GOT3 (cell line): ENCODE data around the gene SYTL2.
"Not testable (repeated sequence)": the region's sequence is repeated elsewhere in the genome, so short reads cannot be mapped to it uniquely, and the experiment has no call there.

Source experiments
- DNase-seq: peaks from one replicate; lab custom pipeline; 2025; ENCODE audit warnings: mixed read lengths; lab: John Stamatoyannopoulos, UW

Gene SYTL2

DNA sequence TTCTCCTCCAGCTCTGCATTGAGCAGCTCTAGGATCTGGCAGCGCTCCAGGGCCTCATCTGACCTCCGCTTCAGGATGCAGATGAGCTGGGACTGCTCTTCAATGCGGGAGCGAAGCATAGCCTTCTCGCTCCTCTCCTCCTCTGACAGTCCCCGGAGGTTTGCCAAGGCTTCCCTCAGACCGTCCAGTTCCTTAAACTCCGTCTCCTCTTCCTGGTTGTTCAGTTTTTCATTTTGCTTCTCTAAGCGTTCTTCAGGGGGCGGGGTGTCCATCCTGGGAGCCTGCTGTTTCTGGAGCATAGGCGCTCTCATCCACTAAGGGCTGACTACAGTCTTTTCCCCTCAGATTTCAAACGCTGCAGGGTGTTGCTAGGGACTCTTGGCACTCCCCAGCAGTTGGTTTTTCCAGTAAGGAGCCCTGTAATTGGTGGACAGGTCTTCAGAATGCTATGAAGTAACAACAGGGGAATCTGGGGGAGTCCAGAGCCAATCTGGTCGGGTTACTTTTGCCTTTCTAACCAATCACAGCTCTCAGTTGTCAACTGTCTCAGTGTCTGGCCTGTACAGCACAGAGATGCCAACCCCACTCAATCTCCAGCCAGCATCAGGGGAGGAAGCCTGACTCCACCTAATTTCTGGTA is 125.0 kb downstream of the SYTL2 start, which contains the start of gene CCDC89:
TSS of gene CCDC89 (minus strand) at position 376 of the 640 bp plus-strand sequence. CDS start at position 311, 65 bp downstream.
- peak; percentile 34 for DNase-seq

DNA sequence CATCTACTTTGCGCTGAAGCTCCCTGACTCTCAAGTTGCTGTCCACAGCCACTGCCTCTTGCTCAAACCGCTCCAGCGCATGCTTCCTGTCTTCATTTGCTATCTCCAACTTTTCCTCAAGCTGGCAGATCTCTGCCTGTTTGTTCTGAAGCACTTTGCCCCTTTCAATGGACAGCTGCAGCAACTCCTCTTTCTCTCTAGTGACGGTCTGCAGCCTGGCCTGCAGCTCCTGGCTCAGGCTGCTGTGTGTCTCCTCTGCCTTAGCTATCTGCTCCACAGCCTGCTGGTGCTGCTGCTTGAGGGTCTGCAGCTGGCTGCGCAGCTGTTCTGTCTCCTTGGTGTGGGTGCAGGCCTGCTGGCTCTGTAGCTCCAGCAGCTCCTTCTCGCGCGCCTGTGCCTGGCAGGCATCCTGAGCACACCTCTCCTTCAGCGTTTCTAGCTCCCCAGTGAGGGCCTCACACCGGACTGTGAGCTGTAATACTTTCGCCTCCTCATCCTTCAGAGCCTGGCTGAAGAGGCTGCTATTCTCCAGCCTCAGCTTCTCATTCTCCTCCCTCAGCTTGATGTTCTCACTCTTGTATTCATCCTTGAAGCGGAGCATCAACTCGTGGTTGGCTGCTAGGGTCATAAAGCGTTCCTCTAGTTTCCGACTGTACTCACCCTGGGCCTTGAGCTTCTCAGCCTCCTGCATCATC is 125.7 kb downstream of the SYTL2 start:
- no peak for DNase-seq

DNA sequence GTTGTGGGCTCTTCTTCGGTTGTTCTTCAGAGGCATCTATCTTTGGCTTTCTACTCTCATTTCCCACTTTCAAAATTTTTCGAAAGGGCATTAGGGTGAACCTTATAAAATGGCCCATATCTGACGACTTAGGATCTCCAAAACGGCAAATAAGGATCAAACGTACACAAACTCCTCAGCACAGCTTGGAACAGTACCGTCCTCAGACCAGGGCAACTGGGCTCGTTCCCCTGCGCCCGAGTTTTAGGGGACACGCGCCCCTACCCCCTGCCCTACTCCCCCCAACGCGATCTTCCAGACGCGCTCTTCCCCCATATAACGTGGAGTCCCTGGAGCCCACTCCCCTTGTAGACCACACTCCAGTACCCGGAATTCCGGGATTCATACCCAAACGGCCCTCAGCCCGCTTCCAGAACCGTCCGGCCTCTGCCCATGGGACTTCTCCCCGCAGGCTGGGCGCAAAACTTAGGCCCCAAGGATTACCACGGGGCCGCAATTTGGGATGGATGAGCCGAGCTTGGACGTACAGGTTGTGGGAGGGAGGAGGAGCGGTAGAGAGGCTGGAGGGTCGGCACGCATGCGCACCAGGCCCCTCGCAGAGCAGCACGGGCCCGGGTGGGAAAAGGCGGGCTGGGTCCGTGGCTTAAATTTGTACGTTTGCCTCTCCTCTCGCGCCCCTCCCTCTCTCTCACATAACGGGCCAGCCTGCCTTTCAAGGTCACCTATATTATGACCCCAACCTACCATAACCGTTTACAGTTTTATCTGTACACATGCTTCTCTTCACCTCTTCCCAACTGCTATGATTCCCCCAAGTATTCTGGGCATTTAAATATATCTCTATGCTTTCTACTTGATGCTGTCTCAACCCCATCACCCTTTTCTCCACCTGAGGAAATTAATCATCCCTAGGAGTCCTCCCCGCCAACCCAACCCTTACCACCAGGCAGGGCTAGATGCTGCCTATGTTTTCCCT is 128.3 kb downstream of the SYTL2 start:
- peak; percentile 1 for DNase-seq

DNA sequence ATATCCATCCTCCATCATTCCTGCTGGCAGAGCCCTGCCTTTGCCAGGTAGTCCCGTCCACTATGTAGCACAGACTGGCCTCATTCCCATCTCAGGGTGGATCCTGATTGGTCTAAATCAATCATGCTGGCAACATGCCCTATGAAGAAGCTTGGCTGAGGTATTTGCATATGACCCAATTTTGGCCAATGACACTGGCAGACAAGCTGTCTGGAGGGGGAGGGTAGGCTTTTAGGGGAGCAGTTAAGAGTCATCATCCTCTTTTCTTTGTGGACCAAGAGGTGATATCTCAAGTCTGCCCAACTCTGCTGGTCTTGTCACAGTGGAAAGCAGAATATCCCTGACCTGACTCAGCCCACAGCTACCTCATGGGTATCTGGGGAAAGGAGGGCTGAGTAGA is 130.0 kb downstream of the SYTL2 start:
- no peak for DNase-seq

DNA sequence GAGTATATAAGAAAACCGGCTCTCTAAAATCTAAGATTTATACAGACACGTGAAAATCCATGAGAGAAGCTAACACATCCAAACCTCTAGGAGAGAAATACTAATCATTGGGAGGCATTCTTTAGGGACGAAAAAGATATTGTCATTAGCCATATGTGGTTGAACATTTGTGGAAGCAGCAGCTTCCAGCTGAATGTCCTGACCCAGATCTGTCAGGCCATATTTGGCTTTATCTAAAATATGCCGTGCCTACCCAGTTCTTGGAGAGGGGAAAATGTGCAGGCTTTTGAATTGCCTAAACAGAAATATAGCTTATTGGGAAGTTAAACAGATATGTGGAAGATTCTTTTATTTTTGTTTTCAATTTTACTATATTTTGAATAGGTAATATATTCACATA is 131.4 kb downstream of the SYTL2 start:
- DNase-seq: no peak

DNA sequence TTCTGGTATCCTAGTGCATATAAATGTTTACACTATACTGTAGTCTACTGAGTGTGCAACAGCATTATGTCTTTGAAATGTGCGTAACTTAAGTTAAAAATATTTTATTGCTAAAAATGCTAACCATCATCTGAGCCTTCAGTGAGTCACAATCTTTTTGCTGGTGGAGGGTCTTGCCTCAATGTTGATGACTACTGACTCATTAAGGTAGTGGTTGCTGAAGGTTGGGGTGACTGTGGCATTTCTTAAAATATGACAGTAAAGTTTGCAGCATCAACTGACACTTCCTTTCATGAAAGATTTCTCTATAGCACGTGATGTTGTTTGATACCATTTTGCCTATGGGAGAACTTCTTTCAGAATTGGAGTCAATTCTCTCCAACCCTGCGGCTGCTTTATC is 137.5 kb downstream of the SYTL2 start:
- DNase-seq: no peak

DNA sequence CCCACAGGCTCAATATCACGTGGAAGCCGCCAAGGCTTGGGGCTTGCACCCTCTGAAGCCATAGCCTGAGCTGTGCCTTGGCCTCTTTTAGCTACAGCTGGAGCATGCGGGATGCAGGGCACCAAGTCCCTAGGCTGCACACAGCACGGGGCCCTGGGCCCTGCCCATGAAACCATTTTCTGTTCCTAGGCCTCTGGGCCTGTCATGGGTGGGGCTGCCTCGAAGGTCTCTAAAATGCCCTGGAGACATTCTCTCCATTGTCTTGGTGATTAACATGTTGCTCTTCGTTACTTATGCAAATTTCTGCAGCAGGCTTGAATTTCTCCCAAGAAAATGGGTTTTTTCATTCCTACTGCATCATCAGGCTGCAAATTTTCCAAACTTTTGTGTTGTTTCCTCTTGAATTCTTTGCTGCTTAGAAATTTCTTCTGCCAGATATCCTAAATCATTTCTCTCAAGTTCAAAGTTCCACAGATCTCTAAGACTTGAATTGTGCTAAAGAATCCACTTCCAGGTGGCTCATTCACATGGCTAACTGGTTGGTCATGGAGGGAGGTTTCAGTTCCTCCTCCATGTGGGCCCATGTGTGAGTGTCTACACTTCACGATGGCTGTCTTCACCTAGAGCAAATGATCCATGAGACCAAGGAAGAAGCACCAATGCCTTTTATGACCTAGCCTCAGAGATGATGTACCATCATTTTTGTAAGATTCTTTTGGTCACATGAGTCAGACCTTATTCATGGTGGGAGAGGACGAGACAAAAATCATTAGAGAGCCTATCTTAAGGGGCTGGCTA is 138.6 kb downstream of the SYTL2 start:
- no peak for DNase-seq

DNA sequence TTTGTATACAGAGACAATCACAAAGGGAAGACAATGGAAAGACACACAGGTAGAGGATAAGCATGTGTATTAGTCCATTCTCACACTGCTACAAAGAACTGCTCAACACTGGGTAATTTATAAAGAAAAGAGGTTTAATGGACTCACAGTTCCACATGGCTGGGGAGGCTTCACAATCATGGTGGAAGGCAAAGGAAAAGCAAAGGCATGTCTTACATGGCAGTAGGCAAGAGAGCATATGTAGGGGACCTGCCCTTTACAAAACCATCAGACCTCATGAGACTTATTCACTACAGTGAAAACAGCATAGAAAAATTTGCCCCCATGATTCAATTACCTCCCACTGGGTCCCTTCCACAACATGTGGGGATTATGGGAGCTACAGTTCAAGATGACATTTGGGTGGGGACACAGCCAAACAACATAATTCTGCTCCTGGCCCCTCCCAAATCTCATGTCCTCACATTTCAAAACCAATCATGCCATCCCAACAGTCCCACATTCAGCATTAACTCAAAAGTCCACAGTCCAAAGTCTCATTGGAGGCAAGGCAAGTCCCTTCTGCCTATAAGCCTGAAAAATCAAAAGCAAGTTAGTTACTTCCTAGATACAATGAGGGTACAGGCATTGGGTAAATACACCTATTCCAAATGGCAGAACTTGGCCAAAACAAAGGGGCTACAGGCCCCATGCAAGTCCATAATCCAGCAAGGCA is 139.8 kb downstream of the SYTL2 start:
- not testable (repeated sequence) for DNase-seq

DNA sequence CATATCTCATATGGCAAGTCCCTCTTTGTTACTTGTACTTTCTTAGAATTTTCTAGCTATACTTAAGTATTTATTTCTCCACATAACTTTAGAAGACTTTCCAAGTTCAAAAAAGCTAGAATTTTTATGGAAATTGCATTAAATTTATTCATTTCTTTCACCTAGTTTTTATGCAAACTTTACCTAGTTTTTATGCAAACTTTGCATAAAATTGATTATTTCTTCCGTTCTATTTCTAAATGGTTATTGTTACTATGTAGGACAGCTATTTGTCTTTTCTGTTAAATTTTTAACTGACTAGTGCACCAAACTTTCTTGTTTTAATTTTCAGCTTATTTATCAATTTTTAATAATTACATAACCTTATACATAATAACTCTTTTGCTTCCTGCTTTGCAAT is 142.8 kb downstream of the SYTL2 start:
- DNase-seq: no peak

DNA sequence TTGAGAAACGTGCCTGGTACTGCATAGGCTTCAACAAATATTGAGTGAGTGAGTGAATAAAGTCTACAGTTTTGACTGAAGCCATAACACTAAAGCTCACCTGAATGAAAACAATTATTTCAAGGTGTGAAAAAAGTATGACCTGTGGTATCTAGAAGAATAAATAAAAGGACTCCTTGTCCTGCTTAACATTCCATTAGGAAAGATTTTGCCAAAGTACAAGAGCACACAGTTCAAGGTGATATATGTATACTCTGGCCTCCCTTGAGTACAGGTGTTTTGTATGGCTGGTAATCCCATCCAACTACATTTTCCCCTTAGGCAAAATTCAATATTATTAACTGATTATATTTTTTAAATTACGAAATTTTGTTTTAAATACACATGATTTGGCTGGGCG is 144.3 kb downstream of the SYTL2 start:
- DNase-seq: no peak

DNA sequence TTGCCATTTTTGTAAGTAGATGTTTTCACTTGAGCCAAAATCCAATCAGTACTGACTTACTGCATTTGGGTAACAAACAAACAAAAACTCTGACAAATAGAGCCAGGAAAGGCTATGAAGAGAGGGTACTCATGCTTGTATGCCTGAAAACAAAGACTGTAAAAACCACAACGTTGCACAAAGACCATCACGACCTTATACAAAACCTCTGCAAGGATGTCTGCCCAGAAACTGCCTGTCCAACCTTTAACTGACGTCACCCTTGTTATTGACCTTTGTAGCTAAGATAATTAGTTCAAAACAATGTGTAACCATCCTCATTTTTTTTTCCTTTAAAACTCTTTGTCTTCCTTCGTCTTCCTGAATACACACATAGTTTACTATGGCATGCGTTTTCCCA is 145.2 kb downstream of the SYTL2 start:
- no peak for DNase-seq

DNA sequence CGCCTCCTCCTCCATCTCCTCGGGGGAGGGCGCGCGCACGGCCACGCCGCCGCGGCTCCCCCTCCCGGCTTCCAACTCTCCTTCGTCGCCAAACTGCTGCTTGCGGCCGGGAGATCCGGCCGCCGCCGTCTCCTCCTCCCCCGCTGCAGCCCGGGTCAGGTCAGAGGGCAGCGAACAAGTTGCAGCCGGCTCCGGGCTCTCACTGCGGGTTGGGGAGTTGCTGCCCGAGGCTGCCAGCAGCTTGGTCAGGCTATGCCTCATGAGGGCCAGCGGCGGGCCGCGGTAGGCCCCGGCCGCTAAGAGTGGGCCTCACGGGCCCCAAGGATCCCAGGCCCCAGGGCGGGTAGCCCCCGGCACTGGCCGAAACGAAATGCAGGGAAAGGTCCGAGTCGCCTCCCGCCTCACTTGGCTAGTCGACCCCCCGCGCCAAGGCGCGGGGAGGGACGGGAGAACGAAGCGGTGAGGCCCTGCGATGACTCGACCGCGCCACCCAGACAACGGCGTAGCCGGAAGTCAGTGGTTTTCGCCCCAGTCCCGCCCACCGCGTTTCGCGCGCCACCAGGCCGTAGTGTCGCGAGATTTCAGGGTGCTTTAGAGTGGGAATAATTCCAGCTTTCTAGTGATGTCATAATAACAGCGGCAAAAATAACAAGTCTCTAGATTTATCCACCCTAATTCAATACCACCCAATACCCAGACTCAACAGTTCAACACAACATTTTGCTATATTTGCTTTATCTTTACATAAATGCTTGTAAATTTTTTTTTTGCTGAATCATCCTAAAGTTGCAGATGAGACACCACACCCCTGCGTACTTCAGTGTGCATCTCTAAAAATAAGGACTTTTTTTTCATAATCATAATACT is 146.1 kb downstream of the SYTL2 start, which contains the start of gene CREBZF:
TSS of gene CREBZF (minus strand) at position 515 of the 867 bp plus-strand sequence. CDS start at position 261, 254 bp downstream.
- DNase-seq: peak; percentile 67

DNA sequence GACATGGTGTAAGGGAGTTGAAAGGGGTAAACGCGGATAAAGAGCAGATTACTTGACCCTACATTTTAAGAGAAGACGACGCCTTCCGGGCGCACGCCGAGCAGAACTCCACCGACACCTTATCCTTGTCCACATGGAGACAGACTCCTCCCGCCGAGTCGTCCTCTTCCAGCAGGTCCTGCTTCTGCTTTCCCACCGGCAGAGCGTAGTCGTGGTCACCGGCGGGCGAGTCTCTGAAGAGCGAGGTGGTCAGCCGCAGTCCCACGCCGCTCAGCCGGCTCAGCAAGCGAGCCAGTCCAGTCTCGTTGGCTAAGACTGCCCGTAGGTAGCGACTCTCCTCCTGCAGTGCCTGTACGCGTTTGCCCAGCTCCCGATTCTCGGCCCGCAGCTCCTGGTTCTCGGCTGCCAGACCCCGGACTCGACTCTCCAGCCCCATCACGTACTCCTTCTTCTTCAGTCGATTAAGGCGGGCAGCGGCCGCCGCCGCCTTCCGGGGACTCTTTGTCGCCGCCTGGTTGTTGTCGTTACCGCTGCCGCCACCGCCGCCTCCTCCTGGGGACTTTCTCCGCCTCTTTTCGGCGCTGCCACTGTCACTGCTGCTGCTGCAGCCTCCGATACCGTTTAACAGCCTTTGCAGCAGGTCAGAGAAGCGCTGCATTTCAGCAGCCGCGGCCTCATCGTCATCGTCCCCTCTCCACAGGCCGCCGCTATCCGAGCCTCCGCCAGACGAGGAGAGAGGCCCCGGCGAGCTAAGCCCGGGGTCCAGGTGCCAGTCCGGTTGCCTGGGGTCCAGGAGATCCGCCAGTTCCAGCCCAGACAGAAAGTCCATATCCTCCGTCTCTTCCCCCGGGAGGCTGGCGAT is 147.0 kb downstream of the SYTL2 start:
- peak; percentile 18 for DNase-seq

DNA sequence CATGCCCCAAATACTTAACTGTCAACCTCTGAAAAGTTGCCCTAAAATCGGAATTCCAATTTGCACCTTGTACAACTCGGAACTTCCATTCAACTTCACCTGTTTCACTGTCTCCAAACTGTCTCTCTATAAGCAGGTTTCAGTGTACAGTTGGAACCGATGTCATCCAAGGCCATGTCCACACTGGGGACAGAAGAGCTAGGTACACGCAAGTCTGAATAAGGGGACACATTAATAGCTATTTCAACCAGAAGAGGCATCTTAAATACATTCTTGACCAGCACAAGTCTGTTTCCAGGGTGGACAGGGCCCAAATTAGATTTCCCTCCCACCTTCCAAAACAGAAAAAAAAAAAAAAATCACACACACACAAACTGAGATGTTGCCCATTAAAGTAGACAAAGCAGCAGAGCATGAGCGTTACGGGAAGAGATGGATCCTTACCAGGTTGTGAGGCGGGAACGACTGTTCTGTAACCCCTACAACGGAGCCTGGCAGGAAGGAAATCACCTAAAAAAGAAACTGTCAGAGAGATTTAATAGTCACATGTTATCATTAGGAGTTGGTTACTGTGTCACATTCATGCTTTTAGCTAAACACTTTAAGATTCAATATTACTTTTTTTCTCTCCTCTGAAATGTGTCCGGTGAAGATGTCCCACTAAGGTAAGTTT is 147.7 kb downstream of the SYTL2 start:
- no peak for DNase-seq

DNA sequence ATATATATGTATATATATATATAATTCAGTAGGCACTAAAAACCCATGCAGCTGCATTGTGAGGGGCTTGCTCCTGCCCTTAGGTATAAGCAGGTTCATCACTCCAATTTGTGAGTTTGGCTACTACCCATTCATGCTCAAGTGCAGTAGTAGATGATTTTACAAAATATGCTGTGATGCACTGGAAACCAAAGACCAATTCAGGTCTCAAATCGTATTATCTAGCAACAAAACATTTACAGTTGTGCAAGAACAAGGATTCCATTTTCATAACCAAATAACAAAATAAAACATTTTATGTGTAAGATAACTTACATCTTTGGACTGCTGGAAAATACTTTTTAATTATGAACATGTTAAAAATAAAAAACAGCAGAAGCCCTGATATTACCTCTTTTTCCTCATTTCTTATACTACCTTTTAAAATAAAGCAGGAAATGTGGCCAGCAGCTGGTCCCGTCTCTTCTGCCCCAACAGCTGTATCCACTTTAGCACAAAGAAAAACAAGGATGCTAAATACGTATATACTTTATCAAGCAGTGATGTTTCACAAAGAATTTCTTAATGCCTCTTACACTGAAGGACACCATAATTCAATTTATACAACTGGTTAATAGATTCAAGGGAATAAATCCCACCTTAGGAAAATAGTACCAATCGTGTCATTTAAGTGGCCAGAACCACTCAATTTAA is 148.8 kb downstream of the SYTL2 start:
- DNase-seq: no peak

DNA sequence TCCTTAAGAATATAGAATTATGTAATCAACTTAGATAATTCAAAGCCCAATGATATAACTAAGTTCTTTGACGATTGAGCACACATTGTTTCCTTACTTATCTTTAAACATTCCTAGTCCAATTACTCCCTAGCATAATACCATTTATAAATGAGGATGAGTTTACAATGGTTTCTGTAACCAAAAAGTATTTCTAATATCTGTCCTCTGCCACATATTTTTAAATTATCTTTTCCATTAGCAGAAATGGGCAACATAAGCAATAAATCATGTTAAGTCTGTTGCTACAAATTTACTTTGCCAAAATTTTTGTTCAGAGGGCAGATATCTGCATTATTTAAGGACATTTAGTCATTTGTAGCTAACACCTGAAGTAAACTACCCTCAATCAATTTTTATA is 152.8 kb downstream of the SYTL2 start:
- no peak for DNase-seq

DNA sequence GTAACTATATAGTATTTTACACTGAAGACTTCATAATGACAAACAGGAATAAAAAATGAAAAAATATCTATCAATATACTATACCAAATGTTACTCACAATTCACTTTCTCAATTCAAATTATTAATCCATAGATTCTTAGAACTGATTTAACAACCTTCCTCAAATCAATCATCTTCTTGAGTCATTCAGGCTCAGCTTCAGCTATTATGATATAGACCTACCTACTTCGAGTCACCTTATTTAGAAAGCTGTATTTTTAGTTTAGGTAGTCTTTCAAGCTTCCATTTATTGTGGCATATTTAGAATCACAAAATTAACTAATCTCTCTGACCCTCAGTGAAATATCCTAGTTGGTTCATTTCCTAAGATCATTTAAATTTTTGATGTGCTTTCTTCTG is 154.2 kb downstream of the SYTL2 start:
- no peak for DNase-seq

DNA sequence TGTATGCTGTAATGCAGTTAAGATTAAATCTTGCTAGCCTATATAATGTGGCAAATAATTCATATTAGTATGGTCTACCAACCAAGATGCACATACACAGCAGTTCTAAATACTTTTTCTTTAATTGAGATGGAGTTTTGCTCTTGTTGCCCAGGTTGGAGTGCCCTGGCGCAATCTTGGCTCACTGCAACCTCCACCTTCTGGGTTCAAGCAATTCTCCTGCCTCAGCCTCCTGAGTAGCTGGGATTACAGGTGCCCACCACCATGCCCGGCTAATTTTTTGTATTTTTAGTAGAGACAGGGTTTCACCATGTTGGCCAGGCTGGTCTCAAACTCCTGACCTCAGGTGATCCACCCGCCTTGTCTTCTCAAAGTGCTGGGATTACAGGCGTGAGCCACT is 156.6 kb downstream of the SYTL2 start:
- DNase-seq: not testable (repeated sequence)
